Liver (tissue), 9 donors: ENCODE measurements around the gene USP48. TPM values are rescaled to one million over a fixed set of nuclear protein-coding genes. Genes with fewer than 3 reads are reported as not detected.

Experiments
- DNase-seq: peaks from one replicate; pipeline ENCODE4 v3.0.0-alpha.2; 2017; ENCODE audit warnings: low spot score
- H3K27ac ChIP-seq, 2 donors: one replicate each; pipeline ENCODE4 v1.7.0; 2013; ENCODE audit warnings: inconsistent platforms in 2 of 2, low read length in 2 of 2, control low read depth in 1 of 2, low read depth in 1 of 2, mild to moderate bottlenecking in 1 of 2
- H3K27me3 ChIP-seq, 4 donors: one replicate each; pipeline versions ENCODE4 v1.6.1 to v1.7.0; 2013; ENCODE audit warnings: low read length in 3 of 4, inconsistent platforms in 1 of 4, mild to moderate bottlenecking in 1 of 4, moderate library complexity in 1 of 4; ENCODE audit not compliant: control insufficient read depth in 4 of 4, insufficient read depth in 4 of 4
- H3K36me3 ChIP-seq, 4 donors: one replicate each; pipeline versions ENCODE4 v1.6.1 to v1.7.0; 2013; ENCODE audit warnings: low read length in 3 of 4, mild to moderate bottlenecking in 3 of 4, low read depth in 1 of 4, moderate library complexity in 1 of 4; ENCODE audit not compliant: control insufficient read depth in 4 of 4, insufficient read depth in 3 of 4
- H3K4me1 ChIP-seq, 4 donors: one replicate each; pipeline versions ENCODE4 v1.6.1 to v1.7.0; 2013; ENCODE audit warnings: low read length in 3 of 4, mild to moderate bottlenecking in 3 of 4, moderate library complexity in 1 of 4; ENCODE audit not compliant: control insufficient read depth in 4 of 4, insufficient read depth in 4 of 4
- H3K4me3 ChIP-seq, 3 donors: one replicate each; pipeline versions ENCODE4 v1.6.1 to v1.7.0; 2013; ENCODE audit warnings: low read length in 3 of 3, control low read depth in 1 of 3, low read depth in 1 of 3, mild to moderate bottlenecking in 1 of 3
- H3K9ac ChIP-seq, 2 donors: one replicate each; pipeline ENCODE4 v1.7.0; 2013; ENCODE audit warnings: low read length in 2 of 2, mild to moderate bottlenecking in 2 of 2, moderate library complexity in 2 of 2, control low read depth in 1 of 2, low read depth in 1 of 2
- H3K9me3 ChIP-seq, 4 donors: one replicate each; pipeline versions ENCODE4 v1.6.1 to v1.7.0; 2013; ENCODE audit warnings: low read length in 3 of 4; ENCODE audit not compliant: control insufficient read depth in 4 of 4
- ATF3 ChIP-seq: IDR thresholded peaks from 2 replicates; pipeline ENCODE4 v1.6.1; 2016; ENCODE audit warnings: antibody characterized with exemption
- CTCF ChIP-seq: fragments of 150-350 bp; IDR thresholded peaks from 2 replicates; pipeline ENCODE4 v1.5.1; 2017; ENCODE audit warnings: improper control_type of control experiment, low read depth, low read length; ENCODE audit not compliant: missing input control
- EGR1 ChIP-seq, 2 donors: IDR thresholded peaks; 2 replicates each; pipeline ENCODE4 v1.6.1; 2016 to 2018; ENCODE audit warnings: antibody characterized with exemption in 2 of 2, low read depth in 2 of 2
- FOXA1 ChIP-seq: IDR thresholded peaks from 2 replicates; pipeline ENCODE4 v1.6.1; 2016; ENCODE audit warnings: antibody characterized with exemption
- FOXA2 ChIP-seq: IDR thresholded peaks from 2 replicates; pipeline ENCODE4 v1.6.1; 2016; ENCODE audit warnings: antibody characterized with exemption
- GABPA ChIP-seq, 2 donors: IDR thresholded peaks in 1 of 2; conservative IDR thresholded peaks in 1 of 2; 2 replicates each; pipeline ENCODE4 v1.6.1; 2016; ENCODE audit warnings: antibody characterized with exemption in 2 of 2, mild to moderate bottlenecking in 1 of 2, moderate library complexity in 1 of 2
- HNF4A ChIP-seq, 2 donors: conservative IDR thresholded peaks; 2 replicates each; pipeline ENCODE4 v1.6.1; 2016; ENCODE audit warnings: antibody characterized with exemption in 2 of 2, mild to moderate bottlenecking in 2 of 2
- HNF4G ChIP-seq: IDR thresholded peaks from 2 replicates; pipeline ENCODE4 v1.6.1; 2016; ENCODE audit warnings: antibody characterized with exemption
- JUND ChIP-seq, 2 donors: IDR thresholded peaks; 2 replicates each; pipeline ENCODE4 v1.6.1; 2016; ENCODE audit warnings: antibody characterized with exemption in 2 of 2
- NR2F2 ChIP-seq: IDR thresholded peaks from 2 replicates; pipeline ENCODE4 v1.6.1; 2016; ENCODE audit warnings: antibody characterized with exemption
- RAD21 ChIP-seq, 2 donors: IDR thresholded peaks; 2 replicates each; pipeline ENCODE4 v1.6.1; 2016; ENCODE audit warnings: antibody characterized with exemption in 2 of 2, mild to moderate bottlenecking in 2 of 2
- REST ChIP-seq: IDR thresholded peaks from 2 replicates; pipeline ENCODE4 v1.6.1; 2016; ENCODE audit warnings: antibody characterized with exemption, mild to moderate bottlenecking
- RXRA ChIP-seq, 2 donors: IDR thresholded peaks; 2 replicates each; pipeline ENCODE4 v1.6.1; 2017 to 2018; ENCODE audit warnings: antibody characterized with exemption in 2 of 2, mild to moderate bottlenecking in 1 of 2
- SP1 ChIP-seq: IDR thresholded peaks from 2 replicates; pipeline ENCODE4 v1.6.1; 2018; ENCODE audit warnings: antibody characterized with exemption, mild to moderate bottlenecking
- TAF1 ChIP-seq: conservative IDR thresholded peaks from 2 replicates; pipeline ENCODE4 v1.6.1; 2016; ENCODE audit warnings: antibody characterized with exemption, mild to moderate bottlenecking
- YY1 ChIP-seq: IDR thresholded peaks from 2 replicates; pipeline ENCODE4 v1.6.1; 2016; ENCODE audit warnings: antibody characterized with exemption, mild to moderate bottlenecking
- ZBTB33 ChIP-seq: IDR thresholded peaks from 2 replicates; pipeline ENCODE4 v1.6.1; 2016; ENCODE audit warnings: antibody characterized with exemption
- WGBS: extraction: QIAGEN DNeasy Blood & Tissue Kit; methylation state at CpG from one replicate; pipeline ENCODE4 v1.1.7; 2013; 5-methylcytosine and 5-hydroxymethylcytosine counted together
- polyA plus RNA-seq, 2 donors: library from polyadenylated mRNA; stranded (reverse) in 1 of 2; unstranded in 1 of 2; fragments of 200-250 nt in 1 of 2; fragments of >200 nt in 1 of 2; fragmentation: Nextera tagmentation in 1 of 2; extraction: Ambion mirVana in 1 of 2; gene quantifications; one replicate each; pipeline versions ENCODE4 v1.2.1 to v1.2.3, GENCODE V29; 2013 to 2015
- total RNA-seq, 2 donors: library from RNA; depleted of rRNA; stranded (reverse); fragments of >200 nt; gene quantifications; one replicate each; pipeline ENCODE4 v1.2.3, GENCODE V29; 2014
- TF ChIP-seq, protein P1 (sequence below): IDR thresholded peaks from 2 replicates; pipeline ENCODE4 v1.6.1; 2016; ENCODE audit warnings: antibody characterized with exemption
- donor health status: healthy.
- donor health status: healthy.
- donor health status: healthy.
- donor health status: healthy.
- donor health status: healthy.

USP48 gene
- total and polyA plus RNA-seq, 4 donors: 7.8 to 34.9 (median 23.1) TPM

GRCh38 chr1:21830792-21831453 lies 48.0 kb upstream of the USP48 start:
- H3K9ac ChIP-seq: no peak overlapping the region
- no peak for TF ChIP-seq FOXA2
- no peak for TF ChIP-seq RAD21 (IDR thresholded peaks at IDR 0.05)
- no peak for TF ChIP-seq TAF1
- TF ChIP-seq, protein P1, sequence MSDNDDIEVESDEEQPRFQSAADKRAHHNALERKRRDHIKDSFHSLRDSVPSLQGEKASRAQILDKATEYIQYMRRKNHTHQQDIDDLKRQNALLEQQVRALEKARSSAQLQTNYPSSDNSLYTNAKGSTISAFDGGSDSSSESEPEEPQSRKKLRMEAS: no peak
- TF ChIP-seq ATF3: no peak
- no peak for TF ChIP-seq SP1
- no peak for TF ChIP-seq ZBTB33
- TF ChIP-seq YY1: no peak
- TF ChIP-seq REST: no peak
- TF ChIP-seq CTCF: no peak
- no peak for TF ChIP-seq EGR1 (IDR thresholded peaks at IDR 0.05; ENCODE audit: low read depth in 2 of 2)
- no peak for TF ChIP-seq RXRA (IDR thresholded peaks at IDR 0.05)
- no peak for TF ChIP-seq GABPA (IDR thresholded peaks at IDR 0.05 in 1 of 2, conservative IDR thresholded peaks at IDR 0.05 in 1 of 2)
- TF ChIP-seq JUND (IDR thresholded peaks at IDR 0.05): no peak
- TF ChIP-seq FOXA1: no peak
- no peak for TF ChIP-seq NR2F2
- no peak for TF ChIP-seq HNF4G
- TF ChIP-seq HNF4A (conservative IDR thresholded peaks at IDR 0.05): no peak
- peaks cover 0 to 18% (median 6%) of the 10 kb centered on the region in 4 donors for H3K36me3 ChIP-seq
- 96% methylated on average over 23 of the region's 23 CpGs for WGBS
- DNase-seq: no peak
- H3K4me1 ChIP-seq: no peaks in the 10 kb centered on the region
- peaks cover 0 to 7% (median 2%) of the 10 kb centered on the region in 4 donors for H3K9me3 ChIP-seq
- H3K27me3 ChIP-seq: no peaks in the 10 kb centered on the region
- no peak overlapping the region for H3K4me3 ChIP-seq
- no peak overlapping the region for H3K27ac ChIP-seq
